ENCODE data around the gene FHL2. TPM values are rescaled to one million over a fixed set of nuclear protein-coding genes. Genes with fewer than 3 reads are reported as not detected.

The FHL2 gene
- total RNA-seq, 1 donor from 2014 or later, result 13.8 TPM

DNA sequence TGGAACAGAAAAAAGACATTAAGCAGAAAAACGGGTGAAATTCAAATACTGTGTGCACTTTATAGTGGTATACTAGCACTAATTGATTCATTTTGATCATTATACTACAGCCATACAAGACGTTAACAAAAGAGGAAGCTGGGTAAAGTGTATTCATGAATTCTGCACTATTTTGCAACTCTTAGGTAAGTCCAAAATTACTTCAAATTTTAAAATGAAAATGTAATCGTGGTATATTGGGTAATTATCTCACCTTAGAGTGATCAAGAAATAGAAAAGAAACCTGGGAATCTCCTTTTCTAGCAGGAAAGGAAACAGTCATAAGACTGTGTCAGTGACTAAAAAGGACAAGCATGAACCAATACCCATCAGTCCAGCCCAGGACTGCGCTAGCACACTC, 74.8 kb downstream of the FHL2 start:
- Histone ChIP-seq H3K27me3 (no peaks in the 10 kb centered on the region), H3K27ac (no peak overlapping the region), H3K9me3 (no peaks in the 10 kb centered on the region), H3K4me1 (peaks cover 11% of the 10 kb centered on the region), H3K4me3 (no peak overlapping the region), H3K36me3 (no peaks in the 10 kb centered on the region)
- ATAC-seq, result no peak
- DNase-seq, result no peak
- TF ChIP-seq, protein P1, sequence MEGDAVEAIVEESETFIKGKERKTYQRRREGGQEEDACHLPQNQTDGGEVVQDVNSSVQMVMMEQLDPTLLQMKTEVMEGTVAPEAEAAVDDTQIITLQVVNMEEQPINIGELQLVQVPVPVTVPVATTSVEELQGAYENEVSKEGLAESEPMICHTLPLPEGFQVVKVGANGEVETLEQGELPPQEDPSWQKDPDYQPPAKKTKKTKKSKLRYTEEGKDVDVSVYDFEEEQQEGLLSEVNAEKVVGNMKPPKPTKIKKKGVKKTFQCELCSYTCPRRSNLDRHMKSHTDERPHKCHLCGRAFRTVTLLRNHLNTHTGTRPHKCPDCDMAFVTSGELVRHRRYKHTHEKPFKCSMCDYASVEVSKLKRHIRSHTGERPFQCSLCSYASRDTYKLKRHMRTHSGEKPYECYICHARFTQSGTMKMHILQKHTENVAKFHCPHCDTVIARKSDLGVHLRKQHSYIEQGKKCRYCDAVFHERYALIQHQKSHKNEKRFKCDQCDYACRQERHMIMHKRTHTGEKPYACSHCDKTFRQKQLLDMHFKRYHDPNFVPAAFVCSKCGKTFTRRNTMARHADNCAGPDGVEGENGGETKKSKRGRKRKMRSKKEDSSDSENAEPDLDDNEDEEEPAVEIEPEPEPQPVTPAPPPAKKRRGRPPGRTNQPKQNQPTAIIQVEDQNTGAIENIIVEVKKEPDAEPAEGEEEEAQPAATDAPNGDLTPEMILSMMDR (IDR thresholded peaks at IDR 0.05), result no peak
- intact Hi-C loops (cut with DNase I), result no loop called here

DNA sequence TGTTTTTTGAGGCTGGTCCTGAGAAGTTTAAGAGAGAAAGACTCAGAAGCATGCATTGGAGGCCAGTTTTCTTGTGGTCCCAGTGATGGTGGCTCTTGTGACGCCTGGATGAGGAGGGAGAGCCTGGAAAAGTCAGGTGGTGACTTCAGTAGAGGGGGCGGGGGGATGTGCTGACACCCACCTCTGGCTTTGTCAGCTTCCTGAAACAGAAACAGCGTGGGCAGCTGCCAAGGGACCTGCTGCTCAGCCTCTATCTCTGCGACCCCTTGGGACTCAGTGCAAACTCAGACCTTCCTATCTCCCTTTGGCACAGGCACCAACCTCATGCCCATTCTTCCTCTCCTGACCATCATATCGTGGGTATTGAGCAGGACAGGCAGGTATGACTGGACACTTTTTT, 75.7 kb downstream of the FHL2 start:
- H3K9me3 ChIP-seq, result no peaks in the 10 kb centered on the region
- intact Hi-C loops (cut with DNase I), result no loop called here
- DNase-seq, result no peak
- H3K36me3 ChIP-seq, result no peaks in the 10 kb centered on the region
- ATAC-seq, result no peak
- H3K27ac ChIP-seq, result no peak overlapping the region
- TF ChIP-seq, protein P1 (IDR thresholded peaks at IDR 0.05), result no peak
- no peaks in the 10 kb centered on the region for H3K27me3 ChIP-seq
- H3K4me3 ChIP-seq, result no peak overlapping the region
- peaks cover 3% of the 10 kb centered on the region for H3K4me1 ChIP-seq

DNA sequence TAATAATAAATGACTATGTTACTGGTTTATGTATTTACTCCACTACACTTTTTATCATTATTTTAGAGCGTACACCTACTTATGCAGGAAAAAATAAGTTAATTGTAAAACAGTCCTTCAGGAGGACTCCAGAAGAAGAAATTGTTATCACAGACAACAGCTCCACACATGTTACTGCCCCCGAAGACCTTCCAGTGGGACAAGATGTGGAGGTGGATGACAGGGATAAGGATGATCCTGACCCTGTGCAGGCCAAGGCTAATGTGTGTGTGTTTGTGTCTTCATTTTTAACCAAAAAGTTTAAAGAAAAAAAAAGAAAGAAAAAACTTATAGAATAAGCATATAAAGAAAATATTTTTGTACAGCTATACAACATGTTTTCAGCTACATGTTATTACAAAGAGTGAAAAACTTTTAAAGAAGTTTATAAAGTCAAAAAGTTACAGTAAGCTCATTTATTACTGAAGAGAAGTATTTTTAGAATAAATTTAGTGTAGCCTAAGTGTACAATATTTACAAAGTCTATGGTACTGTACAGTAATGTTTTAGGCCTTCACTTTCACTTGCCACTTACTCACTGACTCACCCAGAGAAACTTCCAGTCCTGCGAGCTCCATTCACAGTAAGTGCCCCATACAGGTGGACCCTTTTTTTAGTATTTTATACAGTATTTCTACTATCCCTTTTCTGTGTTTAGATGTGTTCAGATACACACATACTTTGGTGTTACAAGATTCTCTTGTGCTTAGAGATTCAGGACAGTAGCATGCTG, 76.8 kb downstream of the FHL2 start:
- TF ChIP-seq, protein P1 (IDR thresholded peaks at IDR 0.05), result no peak
- no peak overlapping the region for H3K27ac ChIP-seq
- H3K36me3 ChIP-seq, result no peaks in the 10 kb centered on the region
- H3K4me1 ChIP-seq, result no peaks in the 10 kb centered on the region
- DNase-seq, result no peak
- no peaks in the 10 kb centered on the region for H3K9me3 ChIP-seq
- no peak overlapping the region for H3K4me3 ChIP-seq
- no peaks in the 10 kb centered on the region for H3K27me3 ChIP-seq
- intact Hi-C loops (cut with DNase I), result no loop called here
- no peak for ATAC-seq

DNA sequence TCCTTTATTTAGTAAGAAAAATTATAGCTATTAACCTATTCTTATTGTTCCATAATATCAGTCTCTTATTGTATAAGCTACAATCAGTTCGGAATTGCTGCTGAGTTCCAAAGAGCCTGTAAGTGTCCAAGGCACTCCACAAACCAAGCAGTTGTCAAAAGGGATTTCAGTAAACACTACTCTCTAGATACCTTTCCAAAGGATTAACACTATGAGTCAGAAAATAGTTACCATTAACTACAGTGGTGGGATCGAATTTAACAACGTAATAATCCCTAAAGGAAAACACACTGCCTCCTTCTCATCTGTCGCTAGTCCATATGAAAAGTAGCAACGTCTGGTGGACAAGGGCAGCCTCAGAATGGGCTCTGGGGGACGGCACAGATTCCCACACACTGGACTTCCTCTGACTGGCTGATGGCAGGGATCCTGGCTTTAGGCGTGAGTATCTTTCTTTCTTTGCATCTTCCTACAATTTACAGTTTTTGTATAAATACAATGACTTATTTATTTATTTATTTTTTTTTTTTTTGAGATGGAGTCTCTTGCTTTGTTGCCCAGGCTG, 78.1 kb downstream of the FHL2 start:
- no peak for ATAC-seq
- H3K27me3 ChIP-seq, result no peaks in the 10 kb centered on the region
- no peak overlapping the region for H3K27ac ChIP-seq
- no peaks in the 10 kb centered on the region for H3K9me3 ChIP-seq
- TF ChIP-seq, protein P1 (IDR thresholded peaks at IDR 0.05), result no peak
- no peak overlapping the region for H3K4me3 ChIP-seq
- DNase-seq, result no peak
- H3K4me1 ChIP-seq, result no peaks in the 10 kb centered on the region
- H3K36me3 ChIP-seq, result no peaks in the 10 kb centered on the region
- intact Hi-C loops (cut with DNase I), result no loop called here

DNA sequence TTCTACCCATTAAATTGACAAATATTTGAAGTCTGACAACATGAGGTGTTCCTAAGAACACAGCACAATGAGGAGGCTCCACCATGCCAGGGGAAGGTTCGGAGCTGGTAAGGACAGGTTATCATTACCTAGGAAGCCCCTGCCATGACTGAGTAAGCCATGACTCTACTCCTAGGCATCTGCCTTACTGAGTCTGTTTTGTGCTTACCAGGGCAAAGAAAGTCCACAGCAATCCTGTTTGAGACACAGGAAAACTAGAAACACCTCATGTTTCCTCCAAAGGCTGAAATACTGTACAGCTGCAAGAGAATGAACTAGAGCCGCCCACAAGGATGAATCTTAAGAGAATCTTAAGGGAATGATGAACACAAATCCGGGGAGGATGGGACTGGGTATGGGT, 80.9 kb downstream of the FHL2 start:
- ATAC-seq (no peak), DNase-seq (no peak)
- no peaks in the 10 kb centered on the region for H3K4me1 ChIP-seq
- intact Hi-C loops (cut with DNase I), result no loop called here
- H3K27me3 ChIP-seq, result no peaks in the 10 kb centered on the region
- H3K9me3 ChIP-seq, result no peaks in the 10 kb centered on the region
- TF ChIP-seq, protein P1 (IDR thresholded peaks at IDR 0.05), result no peak
- H3K36me3 ChIP-seq, result no peaks in the 10 kb centered on the region
- H3K4me3 ChIP-seq, result no peak overlapping the region
- no peak overlapping the region for H3K27ac ChIP-seq

Data from upper lobe of right lung (tissue), 1 donor.